ENCODE results near the gene KY.

GRCh38 chr3:134624537-134625287 is 26.1 kb downstream of the KY start:
- TF ChIP-seq EZH2 (IDR thresholded peaks at IDR 0.05; ENCODE audit: borderline replicate concordance, insufficient read depth, low read length, poor library complexity, severe bottlenecking) (no peak), POLR2AphosphoS5 (IDR thresholded peaks at IDR 0.05) (no peak)
